OCI-LY7 (cell line): ENCODE results near the gene MAP3K1. TPM values are rescaled to one million over a fixed set of nuclear protein-coding genes. Genes with fewer than 3 reads are reported as not detected.
A peak's percentile ranks its signal among the peaks of the same experiment; 100 is the strongest.
"Not testable (repeated sequence)": the region's sequence is repeated elsewhere in the genome, so short reads cannot be mapped to it uniquely, and the experiment has no call there.

Experiments
- BruUV-seq: library from RNA; stranded (reverse); fragments of 400-500 nt; replicated peaks from 2 replicates; lab custom pipeline; 2021; lab: Mats Ljungman, UMichigan
- CTCF ChIA-PET: fragments of 300-600 bp; sonication (Branson Sonifier 250); formaldehyde crosslinking; loops from one replicate; lab custom pipeline; 2022; ENCODE audit warnings: antibody characterized with exemption; ENCODE audit not compliant: unreplicated experiment; lab: Charles Lee
- POLR2A ChIA-PET: fragments of 300-600 bp; sonication (Branson Sonifier 250); formaldehyde crosslinking; loops from one replicate; lab custom pipeline; 2022; ENCODE audit warnings: antibody characterized with exemption; lab: Charles Lee
- DNase-seq: peaks from one replicate; pipeline ENCODE4 v3.0.0-alpha.2; 2015; ENCODE audit warnings: low spot score
- H2AFZ ChIP-seq: fragments of 200-600 bp; sonication (generic), shearing (Covaris generic); 2 replicates; pipeline ENCODE4 v1.6.1; 2014; ENCODE audit warnings: mild to moderate bottlenecking, antibody characterized with exemption, low read length, moderate library complexity
- H3K27ac ChIP-seq: fragments of 200-600 bp; sonication (generic); 2 replicates; pipeline ENCODE4 v1.5.1; 2014; ENCODE audit warnings: mixed run types, low read depth, mild to moderate bottlenecking, moderate library complexity, low read length, inconsistent platforms; ENCODE audit not compliant: poor library complexity, severe bottlenecking
- H3K36me3 ChIP-seq: fragments of 200-600 bp; sonication (generic); 2 replicates; pipeline ENCODE4 v1.6.1; 2014; ENCODE audit warnings: mild to moderate bottlenecking, antibody characterized with exemption, low read length, moderate library complexity, mixed read lengths; ENCODE audit not compliant: insufficient read depth
- H3K4me1 ChIP-seq: fragments of 200-600 bp; sonication (generic); 2 replicates; pipeline ENCODE4 v1.5.1; 2014; ENCODE audit warnings: mild to moderate bottlenecking, low read length; ENCODE audit not compliant: insufficient read depth, poor library complexity, severe bottlenecking
- H3K4me2 ChIP-seq: fragments of 200-600 bp; sonication (generic); 2 replicates; pipeline ENCODE4 v1.6.1; 2014; ENCODE audit warnings: mild to moderate bottlenecking, low read length
- H3K4me3 ChIP-seq: fragments of 200-600 bp; sonication (generic); 2 replicates; pipeline ENCODE4 v1.5.1; 2014; ENCODE audit warnings: mild to moderate bottlenecking, low read depth, low read length; ENCODE audit not compliant: poor library complexity, severe bottlenecking
- H3K79me2 ChIP-seq: fragments of 200-600 bp; sonication (generic); 2 replicates; pipeline ENCODE4 v1.6.1; 2016; ENCODE audit warnings: low read depth, mild to moderate bottlenecking, low read length, moderate library complexity, mixed read lengths; ENCODE audit not compliant: insufficient read depth
- H3K9me2 ChIP-seq: fragments of 200-600 bp; sonication (generic); 2 replicates; pipeline ENCODE4 v1.6.1; 2016; ENCODE audit warnings: mild to moderate bottlenecking, low read length, mixed read lengths; ENCODE audit not compliant: insufficient read depth
- H3K9me3 ChIP-seq: fragments of 200-600 bp; sonication (generic); 2 replicates; pipeline ENCODE4 v1.6.1; 2014; ENCODE audit warnings: mild to moderate bottlenecking, mixed run types, low read length, mixed read lengths
- H4K20me1 ChIP-seq: fragments of 200-600 bp; sonication (generic); 2 replicates; pipeline ENCODE4 v1.6.1; 2014; ENCODE audit warnings: mild to moderate bottlenecking, antibody characterized with exemption, low read length, moderate library complexity, mixed read lengths; ENCODE audit not compliant: insufficient read depth
- EZH2phosphoT487 ChIP-seq: fragments of 200-600 bp; sonication (generic); IDR thresholded peaks from 2 replicates; pipeline ENCODE4 v1.6.1; 2018; ENCODE audit warnings: low read depth, borderline replicate concordance, mild to moderate bottlenecking, mixed run types, antibody characterized with exemption, low read length, moderate library complexity, mixed read lengths
- intact Hi-C: fragments of 100-400 bp; cut with micrococcal nuclease; formaldehyde crosslinking; loops from one replicate; pipeline ENCODE4 v1.10.0; 2022; ENCODE audit not compliant: unreplicated experiment
- total RNA-seq, 2 experiments: library from RNA; depleted of rRNA in 1 of 2; stranded (reverse); fragments of >200 nt in 1 of 2; shearing (Covaris generic) in 1 of 2; gene quantifications; 2 replicates each; pipeline ENCODE4 v1.2.3, GENCODE V29; 2014 to 2022
- TF ChIP-seq, protein P1 (sequence below): fragments of 200-600 bp; sonication (generic); conservative IDR thresholded peaks from 2 replicates; pipeline ENCODE4 v1.5.1; 2014; ENCODE audit warnings: mild to moderate bottlenecking, antibody characterized with exemption, low read length, moderate library complexity, mixed read lengths

The MAP3K1 gene
- total RNA-seq, 2 experiments from 2014 or later = 29.4 to 29.9 TPM

DNA sequence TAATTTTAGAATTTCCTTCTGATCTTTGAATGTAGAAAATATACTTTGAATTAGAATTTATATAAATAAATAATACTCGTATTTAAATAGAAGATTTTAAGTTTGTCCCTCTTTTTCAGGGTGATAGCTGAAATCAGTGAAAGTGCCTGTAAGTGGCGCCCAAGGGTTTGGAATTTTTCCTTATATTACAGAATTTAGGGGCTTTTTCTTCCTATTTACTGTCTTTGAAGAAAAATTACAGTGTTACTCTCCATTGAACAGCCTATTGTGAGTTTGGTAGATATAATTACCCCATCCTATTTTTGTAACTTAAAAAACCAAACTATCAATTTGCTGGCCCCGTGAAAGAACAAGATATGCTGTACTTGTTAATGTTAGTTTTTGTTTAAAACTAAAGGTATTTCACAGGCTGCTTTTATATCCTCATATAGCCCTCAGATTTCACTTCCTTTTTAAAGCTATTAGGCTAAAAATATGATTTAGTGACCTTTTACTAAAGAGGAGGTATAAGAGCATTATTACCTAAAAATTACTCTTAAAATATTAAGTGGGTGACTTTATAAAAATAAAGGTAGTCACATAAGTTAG lies 3.2 kb downstream of the MAP3K1 start:
- Histone ChIP-seq H3K79me2 (peaks cover 82% of the 10 kb centered on the region), H3K36me3 (peaks cover 12% of the 10 kb centered on the region), H3K9me3 (no peaks in the 10 kb centered on the region), H3K4me1 (peaks cover 40% of the 10 kb centered on the region), H3K4me2 (peak overlapping the region; percentile 98), H2AFZ (no peak overlapping the region), H4K20me1 (peaks cover 45% of the 10 kb centered on the region), H3K9me2 (no peaks in the 10 kb centered on the region), H3K27ac (peak overlapping the region; percentile 74), H3K4me3 (peak overlapping the region; percentile 95)
- ChIA-PET CTCF (no interaction called here), POLR2A (interaction anchor here (0.5 to 1.6 kb wide), 9 partner anchors 10 to 404 kb away, joined by 3 to 10 read pairs (median 4); no protein-coding TSS in a partner anchor)
- no peak for DNase-seq
- intact Hi-C loops = loop anchor here (5.0 kb wide), 2 partner anchors 231 to 251 kb away; no protein-coding TSS in a partner anchor
- TF ChIP-seq, protein P1, sequence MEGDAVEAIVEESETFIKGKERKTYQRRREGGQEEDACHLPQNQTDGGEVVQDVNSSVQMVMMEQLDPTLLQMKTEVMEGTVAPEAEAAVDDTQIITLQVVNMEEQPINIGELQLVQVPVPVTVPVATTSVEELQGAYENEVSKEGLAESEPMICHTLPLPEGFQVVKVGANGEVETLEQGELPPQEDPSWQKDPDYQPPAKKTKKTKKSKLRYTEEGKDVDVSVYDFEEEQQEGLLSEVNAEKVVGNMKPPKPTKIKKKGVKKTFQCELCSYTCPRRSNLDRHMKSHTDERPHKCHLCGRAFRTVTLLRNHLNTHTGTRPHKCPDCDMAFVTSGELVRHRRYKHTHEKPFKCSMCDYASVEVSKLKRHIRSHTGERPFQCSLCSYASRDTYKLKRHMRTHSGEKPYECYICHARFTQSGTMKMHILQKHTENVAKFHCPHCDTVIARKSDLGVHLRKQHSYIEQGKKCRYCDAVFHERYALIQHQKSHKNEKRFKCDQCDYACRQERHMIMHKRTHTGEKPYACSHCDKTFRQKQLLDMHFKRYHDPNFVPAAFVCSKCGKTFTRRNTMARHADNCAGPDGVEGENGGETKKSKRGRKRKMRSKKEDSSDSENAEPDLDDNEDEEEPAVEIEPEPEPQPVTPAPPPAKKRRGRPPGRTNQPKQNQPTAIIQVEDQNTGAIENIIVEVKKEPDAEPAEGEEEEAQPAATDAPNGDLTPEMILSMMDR = peak; percentile 70
- no peak for TF ChIP-seq EZH2phosphoT487
- no TSS peak for BruUV-seq

DNA sequence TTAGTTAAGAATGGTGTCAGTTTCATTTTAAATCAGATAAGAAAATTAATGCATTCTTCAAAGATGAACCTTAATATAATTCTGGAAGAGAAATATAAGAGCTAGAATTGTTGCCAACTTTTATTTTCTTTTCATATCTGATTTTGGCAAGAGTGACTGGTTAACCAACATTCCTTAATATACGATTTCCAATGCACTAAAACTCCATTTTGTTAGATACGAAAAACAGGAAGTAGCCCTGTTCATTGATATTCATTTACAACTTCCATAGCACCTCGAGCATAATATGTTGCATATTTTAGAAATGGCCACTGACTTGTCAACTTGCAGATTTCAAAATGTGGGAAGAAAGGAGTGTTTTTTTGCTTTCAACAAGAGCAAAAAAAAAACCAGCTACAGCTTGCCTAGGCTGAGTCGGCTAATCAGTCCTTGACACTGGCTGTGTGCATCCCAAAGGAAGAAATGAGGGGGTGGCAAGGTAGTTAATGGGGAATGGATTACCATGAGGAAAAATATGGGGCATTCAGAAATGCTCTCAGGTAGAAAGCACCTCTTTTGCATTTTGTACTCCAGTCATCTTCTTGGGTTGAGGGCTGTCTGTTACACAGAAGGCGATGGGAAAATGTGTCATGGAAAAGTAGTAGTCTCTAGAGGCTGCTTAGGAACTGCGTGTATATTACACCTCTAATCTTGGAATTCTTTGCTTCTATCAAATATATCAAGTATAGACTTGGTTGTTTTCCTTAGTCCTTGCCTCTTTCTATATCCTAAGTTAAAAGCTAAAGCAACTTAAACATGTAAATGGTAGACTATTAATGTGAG lies 3.9 kb downstream of the MAP3K1 start:
- H3K27ac ChIP-seq = no peak overlapping the region
- POLR2A ChIA-PET = interaction anchor here (0.5 to 1.6 kb wide), 13 partner anchors 9 to 405 kb away, joined by 3 to 10 read pairs (median 3); no protein-coding TSS in a partner anchor

DNA sequence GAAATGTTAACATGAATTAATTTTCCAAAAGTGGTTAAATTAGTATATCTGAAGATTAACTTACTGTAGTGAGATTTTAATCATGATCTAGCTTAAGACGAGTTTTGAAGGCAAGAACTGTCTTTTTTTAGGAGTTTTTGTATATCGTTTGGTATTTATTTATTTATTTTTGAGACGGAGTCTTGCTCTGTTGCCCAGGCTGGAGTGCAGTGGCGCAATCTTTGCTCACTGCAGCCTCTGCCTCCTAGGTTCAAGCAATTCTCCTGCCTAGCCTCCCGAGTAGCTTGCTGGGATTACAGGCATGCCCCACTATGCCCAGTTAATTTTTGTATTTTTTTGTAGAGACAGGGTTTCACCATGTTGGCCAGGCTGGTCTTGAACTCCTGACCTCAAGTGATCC lies 6.5 kb downstream of the MAP3K1 start:
- intact Hi-C loops, CTCF ChIA-PET, H3K4me2 ChIP-seq: not testable (repeated sequence)

More for the DNA sequence above, 3.9 kb downstream of the MAP3K1 start:
- H3K4me2 ChIP-seq = peak overlapping the region; percentile 98
- peak overlapping the region; percentile 95 for H3K4me3 ChIP-seq
- peaks cover 12% of the 10 kb centered on the region for H3K36me3 ChIP-seq
- TF ChIP-seq, protein P1 = no peak
- no peak for TF ChIP-seq EZH2phosphoT487
- peaks cover 45% of the 10 kb centered on the region for H4K20me1 ChIP-seq
- BruUV-seq = no TSS peak
- peaks cover 39% of the 10 kb centered on the region for H3K4me1 ChIP-seq
- CTCF ChIA-PET = no interaction called here
- H3K9me3 ChIP-seq = no peaks in the 10 kb centered on the region
- H2AFZ ChIP-seq = no peak overlapping the region
- peak; percentile 42 for DNase-seq
- peaks cover 84% of the 10 kb centered on the region for H3K79me2 ChIP-seq
- no peaks in the 10 kb centered on the region for H3K9me2 ChIP-seq
- intact Hi-C loops = loop anchor here (5.0 kb wide), 2 partner anchors 232 to 252 kb away; no protein-coding TSS in a partner anchor

More for the DNA sequence above, 6.5 kb downstream of the MAP3K1 start:
- DNase-seq, H3K9me3 ChIP-seq, POLR2A ChIA-PET, H2AFZ ChIP-seq, H3K4me3 ChIP-seq, H3K9me2 ChIP-seq, H3K27ac ChIP-seq, BruUV-seq: not testable (repeated sequence)
- Histone ChIP-seq H3K4me1 (peaks cover 46% of the 10 kb centered on the region), H3K36me3 (peaks cover 16% of the 10 kb centered on the region), H3K79me2 (peaks cover 99% of the 10 kb centered on the region), H4K20me1 (peaks cover 51% of the 10 kb centered on the region)
